ENCODE data around the gene RYR1.

- TF ChIP-seq CTCF (IDR thresholded peaks at IDR 0.05) (no peak), POLR2A (IDR thresholded peaks at IDR 0.05) (no peak)
Observed at GRCh38 chr19:38425810-38426466, 7.6 kb upstream of the RYR1 start, which contains the start of gene RASGRP4.
